Astrocyte (in vitro differentiated cells and primary cell): Measurements from ENCODE around the gene PEX16. TPM values are rescaled to one million over a fixed set of nuclear protein-coding genes. Genes with fewer than 3 reads are reported as not detected.

Source experiments
- DNase-seq: peaks from one replicate; pipeline ENCODE4 v3.0.0-alpha.2; 2010; ENCODE audit warnings: low read depth
- FAIRE-seq: peaks from 2 replicates; lab custom pipeline; 2011; peaks lifted over from hg19 to GRCh38; lab: Jason Lieb, UNC
- H2AFZ ChIP-seq: 2 replicates; pipeline ENCODE4 v1.6.0; 2012; ENCODE audit warnings: low read depth, low read length, inconsistent platforms
- H3K27ac ChIP-seq: 2 replicates; pipeline ENCODE4 v1.5.1; 2011; ENCODE audit warnings: low read depth, low read length, inconsistent platforms
- H3K27me3 ChIP-seq: 2 replicates; pipeline ENCODE4 v1.6.0; 2011; ENCODE audit warnings: low read length, inconsistent platforms; ENCODE audit not compliant: insufficient read depth
- H3K36me3 ChIP-seq: 2 replicates; pipeline ENCODE4 v1.5.1; 2011; ENCODE audit warnings: low read length, inconsistent platforms; ENCODE audit not compliant: insufficient read depth
- H3K4me1 ChIP-seq: 2 replicates; pipeline ENCODE4 v1.5.1; 2011; ENCODE audit warnings: low read length, inconsistent platforms; ENCODE audit not compliant: insufficient read depth
- H3K4me2 ChIP-seq: 2 replicates; pipeline ENCODE4 v1.6.0; 2012; ENCODE audit warnings: low read length, inconsistent platforms
- H3K4me3 ChIP-seq: 2 replicates; pipeline ENCODE4 v1.5.1; 2011; ENCODE audit warnings: low read depth, mild to moderate bottlenecking, low read length, inconsistent platforms; ENCODE audit not compliant: insufficient read depth
- H3K79me2 ChIP-seq: 2 replicates; pipeline ENCODE4 v1.6.0; 2012; ENCODE audit warnings: mild to moderate bottlenecking, low read length, inconsistent platforms; ENCODE audit not compliant: insufficient read depth
- H3K9ac ChIP-seq: 2 replicates; pipeline ENCODE4 v1.6.0; 2012; ENCODE audit warnings: mild to moderate bottlenecking, low read length, inconsistent platforms
- H3K9me3 ChIP-seq: 2 replicates; pipeline ENCODE4 v1.5.1; 2012; ENCODE audit warnings: low read depth, mild to moderate bottlenecking, low read length, inconsistent platforms; ENCODE audit not compliant: insufficient read depth
- H4K20me1 ChIP-seq: 2 replicates; pipeline ENCODE4 v1.6.0; 2012; ENCODE audit warnings: low read length, inconsistent platforms; ENCODE audit not compliant: insufficient read depth
- H3K27ac Mint-ChIP-seq: one replicate; pipeline ENCODE4 v1.8.0; 2021; ENCODE audit warnings: mild to moderate bottlenecking, mixed read lengths; ENCODE audit not compliant: unreplicated experiment
- H3K27me3 Mint-ChIP-seq: one replicate; pipeline ENCODE4 v1.8.0; 2021; ENCODE audit warnings: low read depth, mixed read lengths; ENCODE audit not compliant: unreplicated experiment
- H3K36me3 Mint-ChIP-seq: one replicate; pipeline ENCODE4 v1.8.0; 2021; ENCODE audit warnings: low read depth, mixed read lengths; ENCODE audit not compliant: unreplicated experiment
- H3K4me1 Mint-ChIP-seq: one replicate; pipeline ENCODE4 v1.8.0; 2021; ENCODE audit warnings: low read depth, mixed read lengths; ENCODE audit not compliant: unreplicated experiment
- H3K4me3 Mint-ChIP-seq: one replicate; pipeline ENCODE4 v1.8.0; 2021; ENCODE audit warnings: mild to moderate bottlenecking, moderate library complexity, mixed read lengths; ENCODE audit not compliant: unreplicated experiment
- H3K9me3 Mint-ChIP-seq: one replicate; pipeline ENCODE4 v1.8.0; 2021; ENCODE audit warnings: mild to moderate bottlenecking, mixed read lengths; ENCODE audit not compliant: unreplicated experiment
- EZH2 ChIP-seq: IDR thresholded peaks from 2 replicates; pipeline ENCODE4 v1.6.1; 2012; ENCODE audit warnings: mild to moderate bottlenecking, low read length, inconsistent platforms; ENCODE audit not compliant: insufficient read depth
- total RNA-seq: library from RNA; stranded (reverse); gene quantifications from 2 replicates; pipeline ENCODE4 v1.2.1, GENCODE V29; 2021
- TF ChIP-seq, protein P1 (sequence below): IDR thresholded peaks from 2 replicates; pipeline ENCODE4 v1.5.1; 2011; ENCODE audit warnings: low read depth, mild to moderate bottlenecking, inconsistent platforms, low read length, moderate library complexity; ENCODE audit not compliant: insufficient read depth

Gene PEX16
- total RNA-seq, 1 donor from 2014 or later, result 25.9 TPM

DNA sequence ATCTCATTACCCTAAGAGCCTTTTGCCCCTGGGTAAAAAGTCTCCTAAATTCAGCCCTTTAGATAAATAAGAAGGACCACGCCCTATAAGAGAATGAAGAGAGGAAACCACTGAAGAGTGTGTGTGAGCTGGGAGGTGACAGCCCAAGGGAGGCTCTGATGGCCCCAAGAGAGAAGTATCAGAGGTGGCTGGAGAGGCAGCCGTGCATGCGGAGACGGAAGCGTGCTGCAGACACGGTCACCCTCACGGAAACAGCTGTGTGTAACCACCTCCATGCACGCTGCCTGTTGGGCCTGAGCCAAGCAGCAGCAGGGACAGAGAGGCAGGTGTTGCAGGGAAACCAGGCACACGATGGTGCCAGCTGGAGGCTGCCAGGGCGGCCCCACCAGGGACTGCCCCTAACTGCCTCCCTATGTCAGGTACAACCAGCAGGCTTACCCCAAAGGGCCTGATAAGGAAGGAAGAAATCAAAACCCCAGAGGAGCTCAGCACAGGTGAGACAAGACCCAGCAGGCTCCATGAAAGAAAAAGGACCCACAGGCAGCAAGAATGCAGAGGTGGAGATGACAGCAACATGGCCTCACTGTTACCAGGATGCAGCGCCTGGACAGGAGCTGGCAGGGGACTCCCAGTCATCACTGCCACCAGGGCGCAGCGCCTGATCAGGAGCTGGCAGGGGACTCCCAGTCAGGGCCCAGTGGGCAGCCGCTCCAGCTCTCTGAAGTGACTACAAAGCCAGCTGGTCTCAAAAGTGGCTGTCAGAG lies 12.5 kb upstream of the PEX16 start:
- FAIRE-seq (no peak), DNase-seq (no peak)
- TF ChIP-seq, protein P1, sequence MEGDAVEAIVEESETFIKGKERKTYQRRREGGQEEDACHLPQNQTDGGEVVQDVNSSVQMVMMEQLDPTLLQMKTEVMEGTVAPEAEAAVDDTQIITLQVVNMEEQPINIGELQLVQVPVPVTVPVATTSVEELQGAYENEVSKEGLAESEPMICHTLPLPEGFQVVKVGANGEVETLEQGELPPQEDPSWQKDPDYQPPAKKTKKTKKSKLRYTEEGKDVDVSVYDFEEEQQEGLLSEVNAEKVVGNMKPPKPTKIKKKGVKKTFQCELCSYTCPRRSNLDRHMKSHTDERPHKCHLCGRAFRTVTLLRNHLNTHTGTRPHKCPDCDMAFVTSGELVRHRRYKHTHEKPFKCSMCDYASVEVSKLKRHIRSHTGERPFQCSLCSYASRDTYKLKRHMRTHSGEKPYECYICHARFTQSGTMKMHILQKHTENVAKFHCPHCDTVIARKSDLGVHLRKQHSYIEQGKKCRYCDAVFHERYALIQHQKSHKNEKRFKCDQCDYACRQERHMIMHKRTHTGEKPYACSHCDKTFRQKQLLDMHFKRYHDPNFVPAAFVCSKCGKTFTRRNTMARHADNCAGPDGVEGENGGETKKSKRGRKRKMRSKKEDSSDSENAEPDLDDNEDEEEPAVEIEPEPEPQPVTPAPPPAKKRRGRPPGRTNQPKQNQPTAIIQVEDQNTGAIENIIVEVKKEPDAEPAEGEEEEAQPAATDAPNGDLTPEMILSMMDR, result no peak
- no peak for TF ChIP-seq EZH2
- peaks cover 9% of the 10 kb centered on the region for H3K36me3 ChIP-seq
- peaks cover 4% of the 10 kb centered on the region for H4K20me1 ChIP-seq
- H3K9me3 ChIP-seq, result no peaks in the 10 kb centered on the region
- no peak overlapping the region for H3K4me3 ChIP-seq
- Mint-ChIP-seq H3K9me3 (no peaks in the 10 kb centered on the region), H3K27me3 (no peaks in the 10 kb centered on the region), H3K4me1 (peaks cover 16% of the 10 kb centered on the region), H3K27ac (no peak overlapping the region), H3K36me3 (peaks cover 15% of the 10 kb centered on the region), H3K4me3 (no peak overlapping the region)
- no peak overlapping the region for H3K9ac ChIP-seq
- no peak overlapping the region for H3K27ac ChIP-seq
- no peaks in the 10 kb centered on the region for H3K4me1 ChIP-seq
- no peak overlapping the region for H2AFZ ChIP-seq
- H3K4me2 ChIP-seq, result no peak overlapping the region
- H3K79me2 ChIP-seq, result no peaks in the 10 kb centered on the region
- H3K27me3 ChIP-seq, result no peaks in the 10 kb centered on the region

GRCh38 chr11:45929486-45930030 lies 11.9 kb upstream of the PEX16 start:
- Mint-ChIP-seq H3K9me3 (no peaks in the 10 kb centered on the region), H3K4me3 (no peak overlapping the region), H3K27me3 (peaks cover 6% of the 10 kb centered on the region), H3K4me1 (peaks cover 16% of the 10 kb centered on the region), H3K36me3 (peaks cover 13% of the 10 kb centered on the region), H3K27ac (no peak overlapping the region)
- Histone ChIP-seq H3K4me3 (no peak overlapping the region), H3K4me2 (no peak overlapping the region), H3K79me2 (no peaks in the 10 kb centered on the region), H3K9ac (no peak overlapping the region), H3K4me1 (no peaks in the 10 kb centered on the region), H3K9me3 (no peaks in the 10 kb centered on the region), H3K27me3 (no peaks in the 10 kb centered on the region), H4K20me1 (peaks cover 4% of the 10 kb centered on the region), H2AFZ (no peak overlapping the region), H3K27ac (no peak overlapping the region), H3K36me3 (peaks cover 8% of the 10 kb centered on the region)
- no peak for DNase-seq
- no peak for TF ChIP-seq EZH2
- TF ChIP-seq, protein P1, result no peak
- no peak for FAIRE-seq
